Right forelimb (tissue), 1 donor: ENCODE results near the gene SLC39A2.
A peak's percentile ranks its signal among the peaks of the same experiment; 100 is the strongest.
"Not testable (repeated sequence)": the region's sequence is repeated elsewhere in the genome, so short reads cannot be mapped to it uniquely, and the experiment has no call there.

Experiments
- DNase-seq: peaks from one replicate; pipeline ENCODE4 v3.0.0-alpha.2; 2018

The SLC39A2 gene

DNA sequence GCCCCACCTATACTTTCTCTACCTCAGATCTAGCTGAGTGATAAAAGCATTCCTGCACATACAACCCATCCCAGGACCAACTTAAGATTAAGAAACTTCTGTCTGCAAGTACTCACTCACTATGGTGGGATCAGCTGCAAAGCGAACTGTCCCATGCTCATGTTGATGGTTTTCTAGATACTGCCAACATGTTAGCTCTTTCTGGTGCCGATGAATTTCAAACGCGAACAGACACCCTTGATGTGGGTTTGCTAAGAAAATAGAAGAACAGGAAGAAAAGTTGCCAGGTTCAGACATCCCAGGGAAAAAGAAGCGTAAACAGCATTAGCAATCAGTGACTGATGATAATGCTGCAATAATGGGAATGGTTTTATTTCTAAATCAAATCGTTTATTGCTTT, 1.5 kb upstream of the SLC39A2 start:
- no peak for DNase-seq

DNA sequence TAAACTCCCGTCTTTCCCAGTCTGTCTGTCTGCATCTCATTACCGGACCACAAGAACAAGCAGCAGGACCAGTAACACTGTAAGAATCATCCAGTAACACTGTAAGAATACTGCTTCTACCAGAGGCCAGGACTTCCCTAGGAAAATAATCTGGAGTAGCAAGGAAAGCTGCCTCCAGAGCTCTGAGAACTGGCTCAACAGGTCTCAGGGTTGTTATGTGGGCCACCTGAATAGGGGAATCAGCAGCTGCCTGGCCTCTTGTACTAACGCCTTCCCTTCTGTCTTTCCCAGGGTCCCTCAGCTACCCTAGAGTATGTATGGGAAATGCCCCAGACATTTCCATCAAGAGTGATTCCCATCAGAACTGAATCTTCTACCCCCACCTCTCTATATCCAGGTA, 954 bp upstream of the SLC39A2 start:
- no peak for DNase-seq

DNA sequence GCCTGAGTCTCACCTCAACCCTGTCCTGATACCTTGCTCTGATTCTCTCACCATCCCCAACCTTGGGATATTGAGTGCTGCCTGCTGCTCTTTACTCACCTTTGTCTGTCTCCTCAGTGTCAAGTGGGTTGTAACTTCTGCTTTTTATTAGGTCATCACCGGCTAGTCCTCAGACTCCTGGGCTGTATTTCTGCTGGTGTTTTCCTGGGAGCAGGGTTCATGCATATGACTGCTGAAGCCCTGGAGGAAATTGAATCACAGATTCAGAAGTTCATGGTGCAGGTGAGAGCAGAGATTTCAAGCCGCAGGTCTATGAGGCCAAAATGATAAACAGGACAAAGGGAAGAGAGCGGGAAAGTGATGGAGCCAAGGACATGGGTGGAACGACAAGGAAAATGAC, 498 bp downstream of the SLC39A2 start:
- no peak for DNase-seq

DNA sequence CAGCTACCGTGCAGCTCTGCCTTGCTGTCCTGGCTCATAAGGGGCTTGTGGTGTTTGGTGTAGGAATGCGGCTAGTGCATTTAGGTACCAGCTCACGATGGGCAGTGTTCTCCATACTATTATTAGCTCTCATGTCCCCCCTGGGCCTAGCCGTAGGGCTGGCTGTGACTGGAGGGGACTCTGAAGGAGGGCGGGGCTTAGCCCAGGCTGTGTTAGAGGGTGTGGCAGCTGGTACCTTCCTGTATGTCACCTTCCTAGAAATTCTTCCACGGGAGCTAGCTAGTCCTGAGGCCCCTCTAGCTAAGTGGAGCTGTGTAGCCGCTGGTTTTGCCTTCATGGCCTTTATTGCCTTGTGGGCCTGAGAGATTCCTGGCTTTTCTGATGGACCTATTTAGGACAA, 2.1 kb downstream of the SLC39A2 start:
- no peak for DNase-seq

DNA sequence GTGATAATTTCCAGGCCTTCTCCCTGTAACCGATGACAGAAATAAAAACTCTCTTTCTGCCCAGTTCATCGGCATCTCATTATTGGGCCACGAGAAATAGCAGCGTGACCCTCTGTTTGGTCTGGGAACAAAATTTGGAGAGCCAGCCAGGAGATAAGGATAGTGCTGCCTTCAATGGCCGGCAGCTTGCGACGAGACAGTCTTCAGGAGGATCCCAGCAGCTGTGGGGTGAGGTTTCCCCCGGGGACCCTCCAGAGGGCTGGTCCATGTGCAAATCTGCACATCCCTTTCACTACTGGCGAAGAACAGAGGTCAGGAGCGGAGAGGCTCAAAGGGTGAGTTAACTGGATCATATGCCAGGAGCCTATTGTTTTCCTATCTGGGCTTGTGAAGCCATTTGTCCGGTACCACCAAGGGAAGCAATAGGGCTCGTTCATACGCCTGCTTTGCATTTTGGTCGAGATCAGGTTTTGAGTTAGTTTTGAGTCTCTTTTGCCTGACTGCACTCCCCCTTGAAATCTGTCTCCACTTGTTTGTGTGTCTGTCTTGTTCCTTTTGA, 4.8 kb downstream of the SLC39A2 start:
- DNase-seq: no peak

DNA sequence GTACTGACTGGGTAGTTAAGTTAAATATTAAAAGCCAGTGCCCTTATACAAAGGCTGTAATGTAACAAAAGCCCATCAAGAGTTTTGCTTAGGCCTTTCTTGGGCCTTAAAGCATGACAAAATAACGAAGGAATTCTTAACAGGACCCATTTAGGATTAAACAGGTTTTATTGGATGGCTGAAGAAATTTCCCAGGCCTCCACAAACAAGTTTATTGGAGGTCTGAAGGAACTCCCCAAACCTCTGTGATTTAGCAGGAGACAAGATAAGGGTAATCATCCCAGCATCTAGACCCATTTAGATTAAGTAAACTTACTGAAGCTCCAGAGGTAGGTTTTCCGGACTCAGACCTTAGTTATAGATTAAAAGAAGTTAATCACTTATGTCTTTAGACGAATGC, 10.6 kb downstream of the SLC39A2 start:
- not testable (repeated sequence) for DNase-seq

DNA sequence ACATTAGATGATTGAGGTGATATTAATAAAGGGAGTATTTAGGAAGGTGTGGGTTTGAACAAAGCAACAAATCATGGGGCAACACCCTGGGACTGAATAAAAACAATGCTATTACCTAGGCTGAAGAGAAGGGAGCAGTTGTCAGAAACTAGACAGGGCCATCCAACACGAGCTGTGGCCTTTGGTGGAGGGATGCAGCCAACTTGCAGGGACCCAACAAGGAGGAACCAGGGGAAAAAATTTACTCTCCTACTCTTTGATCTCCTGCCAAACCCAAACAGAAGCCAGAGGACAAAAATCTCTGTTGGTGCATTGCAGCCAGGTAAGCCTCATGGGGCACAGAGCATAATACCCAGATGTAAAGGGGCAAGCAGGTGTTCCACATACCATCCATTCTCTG, 12.0 kb downstream of the SLC39A2 start:
- DNase-seq: no peak

DNA sequence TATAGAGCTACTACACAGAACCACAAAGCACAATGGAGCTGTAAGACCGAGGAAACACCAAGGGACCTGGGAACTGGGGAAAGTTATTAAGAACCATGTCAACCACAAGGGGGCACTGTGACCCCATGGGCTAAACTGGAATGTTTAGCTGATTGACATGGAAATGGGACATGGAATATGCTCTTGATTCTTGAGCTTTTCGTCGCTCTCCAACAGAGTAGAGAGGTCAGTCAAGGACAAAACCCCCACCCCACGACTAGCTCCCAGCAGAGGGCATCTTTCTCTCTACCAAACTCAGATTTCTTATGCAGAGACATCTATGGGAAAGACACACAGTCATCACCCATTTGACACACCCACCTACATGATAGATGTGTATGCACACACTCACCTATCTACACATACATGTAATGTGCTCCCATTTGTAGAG, 15.7 kb downstream of the SLC39A2 start:
- DNase-seq: peak; percentile 91

DNA sequence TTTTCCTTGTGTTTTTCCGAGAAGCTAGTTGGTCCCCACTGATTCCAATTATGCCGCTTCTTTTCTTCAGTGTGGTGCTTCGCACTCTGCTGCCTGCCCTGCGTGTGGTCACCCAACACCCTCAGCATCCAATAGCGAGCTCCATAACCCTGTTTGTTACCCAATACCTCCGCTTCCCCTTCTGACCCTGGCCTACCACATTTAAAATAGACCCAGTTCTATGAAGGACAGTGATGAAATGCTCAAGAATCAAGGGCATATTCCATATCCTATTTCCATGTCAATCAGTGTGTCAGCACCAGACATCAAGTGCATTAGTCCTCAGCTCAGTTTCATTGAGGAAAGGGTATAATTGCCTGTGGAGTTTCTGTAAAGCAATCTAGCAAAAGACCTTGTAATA, 16.2 kb downstream of the SLC39A2 start:
- no peak for DNase-seq

DNA sequence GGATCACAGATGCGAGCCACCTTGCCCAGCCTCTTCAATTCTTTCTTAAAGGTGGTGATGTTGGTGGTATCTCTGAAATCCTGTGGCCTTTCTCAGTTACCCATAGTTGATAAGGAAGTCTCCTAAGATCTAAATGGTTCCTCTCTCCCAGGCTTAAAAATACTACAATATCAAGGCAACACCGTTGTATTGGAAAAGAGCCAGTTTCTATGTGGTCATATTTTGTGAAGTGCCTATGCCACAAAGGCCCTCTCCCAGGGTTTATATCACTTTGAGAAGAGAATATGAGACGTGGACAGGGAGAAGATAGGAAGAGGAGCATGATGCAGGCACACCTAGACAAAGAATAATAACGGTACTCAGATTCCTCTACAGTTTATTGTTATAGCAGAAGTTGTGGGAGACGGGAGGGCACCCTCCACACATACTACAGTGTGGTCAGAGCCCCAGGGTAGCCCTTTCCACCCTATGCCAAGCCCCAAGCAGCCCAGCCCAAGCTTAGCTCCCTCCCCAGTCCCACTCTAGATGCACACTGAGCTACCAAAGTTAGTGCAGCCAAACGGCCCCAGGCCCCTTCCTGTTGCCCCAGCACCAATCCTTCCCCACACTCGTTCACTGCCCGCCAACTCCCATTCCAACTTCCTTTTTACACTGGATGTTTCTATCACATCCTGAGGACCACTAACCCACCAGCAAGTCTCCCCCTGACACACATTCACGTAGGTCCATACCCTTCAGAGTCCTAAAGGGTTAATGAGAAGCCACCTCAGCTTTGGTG, 17.5 kb downstream of the SLC39A2 start:
- no peak for DNase-seq

DNA sequence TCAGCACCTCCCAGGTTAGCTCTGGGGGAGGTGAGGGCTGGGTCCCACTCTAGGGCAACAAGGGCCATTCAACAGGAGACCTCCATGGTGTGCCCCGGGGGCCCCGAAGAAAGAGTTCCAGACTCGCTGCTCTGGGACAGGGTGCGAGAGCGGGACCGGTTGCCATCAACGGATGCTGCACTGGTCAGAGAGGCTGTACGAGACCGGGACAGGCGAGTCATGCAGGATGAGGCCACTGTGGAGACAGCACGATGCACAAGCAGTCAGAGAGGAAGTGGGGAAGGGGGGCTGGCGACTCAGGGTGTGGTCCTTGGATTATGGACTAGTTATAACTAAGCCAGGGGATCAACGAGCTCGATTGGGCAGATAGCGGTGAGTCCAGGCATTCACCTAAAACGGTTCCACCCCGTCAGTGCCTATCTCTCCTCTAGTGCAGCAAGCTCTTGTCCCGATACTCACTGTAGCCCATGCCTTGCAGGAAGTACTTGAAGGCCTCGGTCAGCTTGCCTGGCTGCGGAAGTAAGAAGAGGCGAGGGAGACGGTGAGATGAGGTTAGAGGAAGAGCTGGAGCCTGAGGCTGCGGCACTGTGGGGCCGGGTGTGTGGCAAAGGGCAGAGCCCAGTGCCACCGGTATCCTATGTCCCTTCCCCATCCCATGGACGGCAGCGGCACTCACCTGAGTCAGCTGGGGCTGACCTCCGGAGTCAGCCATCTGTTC, 18.6 kb downstream of the SLC39A2 start:
- no peak for DNase-seq

DNA sequence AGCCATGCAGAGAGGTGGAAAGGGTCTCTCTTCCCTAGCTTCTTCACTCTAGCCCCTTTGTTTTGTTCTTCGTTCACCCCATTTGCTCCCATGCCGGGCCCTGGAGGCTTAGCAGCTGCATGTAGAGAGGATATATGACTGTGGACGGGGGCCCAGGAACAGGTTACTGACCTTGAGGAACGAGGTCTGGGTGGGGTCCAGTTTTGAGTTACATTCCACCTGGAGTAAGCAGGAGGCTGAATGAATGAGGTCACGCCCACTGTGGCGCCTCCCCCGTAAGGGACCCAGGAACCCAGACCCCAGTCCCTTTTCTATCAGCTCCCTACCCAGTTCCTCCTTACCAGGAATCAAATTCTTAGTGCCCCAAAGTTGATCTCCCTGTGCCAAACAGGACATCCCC, 19.2 kb downstream of the SLC39A2 start:
- DNase-seq: no peak

DNA sequence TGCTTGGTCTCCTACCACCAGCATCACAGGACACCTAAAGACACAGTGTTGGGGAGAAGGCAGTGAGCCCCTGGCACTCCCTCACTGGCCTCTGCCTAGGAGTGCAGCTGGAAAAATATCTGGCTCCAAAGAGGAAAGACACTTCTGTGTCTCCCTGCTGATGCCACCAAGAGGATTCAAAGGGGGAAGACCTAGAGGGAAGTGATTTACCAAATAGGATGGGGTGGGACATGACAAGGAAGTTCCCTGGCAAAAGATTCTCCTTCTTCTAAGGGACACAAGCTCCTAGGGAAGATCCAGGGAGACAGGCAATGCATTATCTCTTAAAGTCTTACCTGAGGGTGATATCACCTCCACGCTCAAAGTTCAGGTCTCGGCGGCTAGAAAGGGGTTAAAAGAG, 19.7 kb downstream of the SLC39A2 start:
- DNase-seq: no peak

DNA sequence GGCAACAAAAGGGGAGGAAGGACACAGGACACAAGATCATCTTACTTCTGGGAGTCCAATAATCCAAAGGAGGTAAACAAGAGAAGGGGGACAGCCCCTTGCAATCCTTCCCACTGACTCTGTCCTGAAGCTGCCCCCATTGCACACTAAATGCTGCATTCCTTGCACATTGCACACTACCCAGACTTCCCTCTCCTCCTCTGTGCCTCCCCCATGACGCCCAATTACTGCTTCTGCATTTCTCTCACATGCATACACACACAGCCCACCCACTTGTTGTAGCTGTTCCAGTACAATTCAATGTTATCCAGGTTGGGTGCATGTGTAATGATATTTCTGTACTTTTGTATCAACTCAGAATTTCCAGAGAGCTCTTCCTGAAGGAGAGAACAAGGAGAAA, 20.3 kb downstream of the SLC39A2 start:
- DNase-seq: no peak

DNA sequence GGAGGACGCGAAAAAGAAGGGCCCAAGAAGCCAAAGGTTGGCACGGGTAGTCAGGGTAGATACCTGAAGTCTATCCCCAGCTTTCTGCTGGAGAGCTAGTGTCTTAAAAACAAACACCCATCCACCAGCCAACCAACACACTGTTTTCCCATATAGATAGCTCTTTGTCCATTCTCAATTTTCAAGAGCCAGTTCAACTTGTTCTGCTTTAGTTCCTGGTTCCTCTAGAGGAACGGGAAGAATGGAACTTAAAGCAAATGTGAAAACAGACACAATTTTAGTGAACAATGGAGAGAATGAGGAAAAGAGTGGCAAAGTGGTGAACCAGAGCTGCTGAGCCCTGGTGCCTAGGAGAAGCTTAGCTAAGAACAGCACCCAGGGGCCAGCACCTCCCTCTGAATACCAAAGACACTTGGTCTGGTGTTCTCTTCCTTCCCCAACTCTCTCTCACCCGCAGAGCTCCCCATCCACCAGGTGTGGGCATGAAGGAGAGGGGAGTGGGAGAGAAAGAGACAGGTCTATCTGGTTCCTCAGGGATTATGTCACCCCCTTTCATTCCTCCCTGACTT, 22.0 kb downstream of the SLC39A2 start:
- DNase-seq: no peak

DNA sequence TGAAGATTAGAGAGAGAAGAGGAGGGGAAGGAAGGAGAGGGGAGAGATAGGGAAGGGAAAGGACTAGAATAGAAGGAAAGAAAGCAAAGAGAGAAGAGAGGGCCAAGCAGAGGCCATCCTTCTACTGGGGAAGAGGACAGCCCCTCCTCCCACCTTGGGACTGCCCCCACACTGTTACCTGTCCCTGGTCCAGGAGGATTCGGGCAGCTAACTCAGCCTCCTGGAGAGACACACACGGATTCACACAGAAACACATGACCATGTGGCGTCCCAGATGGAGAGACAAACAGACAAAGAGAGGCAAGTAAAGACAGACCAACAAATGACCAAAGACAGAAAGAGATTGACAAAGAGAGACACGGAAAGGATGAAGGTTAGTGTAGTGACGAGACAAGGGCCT, 23.6 kb downstream of the SLC39A2 start:
- DNase-seq: no peak

DNA sequence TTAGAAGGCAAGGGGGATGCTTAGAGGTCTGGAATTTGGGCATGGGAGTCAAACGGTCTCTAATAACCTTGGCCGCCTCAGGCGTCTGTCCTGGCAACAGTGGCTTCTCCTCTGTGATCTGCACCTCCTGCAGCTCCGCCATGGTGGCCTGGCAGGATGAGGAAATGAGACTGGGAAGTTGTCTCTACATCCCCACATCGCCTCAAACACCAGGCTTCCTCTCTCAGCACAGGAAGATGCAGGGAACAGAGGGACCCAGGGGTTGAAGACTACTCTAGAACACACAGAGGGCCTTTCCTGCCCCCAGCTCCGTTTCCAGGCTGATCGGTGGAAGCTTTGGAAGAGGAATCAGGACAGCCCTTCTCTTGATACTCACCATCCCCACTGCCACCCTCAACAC, 24.1 kb downstream of the SLC39A2 start:
- peak; percentile 34 for DNase-seq

DNA sequence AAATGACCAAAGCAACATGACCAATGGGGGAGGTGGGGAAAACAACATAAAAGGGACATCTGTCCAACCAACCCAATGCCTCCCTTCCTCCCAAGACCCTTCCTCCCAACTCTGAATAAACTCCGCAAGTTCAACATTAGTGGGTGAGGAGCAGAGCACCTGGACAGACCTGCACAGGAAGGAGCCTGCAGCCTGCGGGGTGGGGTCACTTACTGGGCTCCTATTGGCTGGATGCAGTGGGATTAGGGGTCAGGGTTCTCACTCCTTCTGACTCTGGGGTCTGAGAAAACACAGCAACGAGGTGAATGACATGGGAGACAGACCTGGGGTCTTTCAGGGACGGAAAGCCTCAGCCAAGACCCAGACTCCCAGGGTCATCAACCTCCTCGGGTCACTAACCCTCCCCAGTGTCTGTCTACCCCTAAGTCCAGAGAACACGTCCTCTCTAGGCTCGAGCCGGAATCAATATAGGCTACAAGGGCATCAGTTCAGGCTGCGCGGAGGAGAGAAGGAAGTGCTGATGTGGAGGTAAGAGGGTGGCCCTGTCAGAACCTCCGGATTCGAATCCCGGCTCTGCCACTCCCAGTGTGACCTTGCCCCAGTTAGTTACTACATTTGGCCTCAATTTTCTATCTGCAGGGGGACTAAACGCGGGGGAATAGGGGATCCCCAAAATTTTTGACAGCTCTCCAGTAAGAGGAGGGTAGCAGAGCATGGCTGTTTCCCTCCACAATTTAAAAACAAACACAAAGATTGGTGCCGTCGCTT, 24.9 kb downstream of the SLC39A2 start:
- DNase-seq: peak; percentile 38

DNA sequence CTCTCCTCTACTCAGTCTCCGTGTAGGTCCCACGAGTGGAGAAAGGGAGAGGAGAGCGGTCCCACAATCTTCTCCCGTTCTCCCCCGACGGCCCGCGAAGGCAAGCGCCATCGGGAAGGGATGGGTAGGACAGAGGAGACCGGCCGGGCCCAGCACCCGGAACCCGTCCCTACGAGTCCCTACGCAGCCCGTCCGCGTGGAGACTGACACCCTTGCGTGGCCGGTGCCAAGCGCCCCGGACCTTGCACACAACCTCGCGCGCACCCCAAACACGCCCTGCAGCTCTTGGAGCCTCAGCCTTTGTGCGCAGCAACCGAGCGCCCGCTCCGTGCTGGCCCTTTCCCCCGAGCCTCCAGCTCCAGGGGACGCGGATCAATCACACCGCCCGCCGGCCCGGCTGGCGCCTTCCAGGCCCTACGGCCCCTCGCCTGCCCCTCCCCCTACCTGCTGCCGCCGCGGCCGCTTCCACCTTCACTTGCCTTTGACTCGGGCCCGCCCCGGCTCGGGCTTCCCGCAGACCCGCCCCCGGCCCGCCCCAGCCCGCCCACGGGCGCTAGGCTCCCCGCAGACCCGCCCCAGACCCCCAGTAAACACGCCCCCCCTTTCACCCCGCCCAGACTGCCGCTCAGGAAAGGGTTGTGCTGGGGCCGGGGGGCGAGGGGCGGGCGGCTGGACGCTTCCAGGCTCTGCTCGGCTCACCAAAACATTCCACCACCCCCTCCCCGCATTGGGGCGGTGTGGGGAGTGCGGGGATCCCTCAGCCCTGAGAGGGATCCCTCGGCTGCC, 25.7 kb downstream of the SLC39A2 start, which contains the start of gene NDRG2:
TSS of gene NDRG2 (minus strand) at position 477 of the 786 bp plus-strand sequence. CDS start 1,746 bp downstream, outside the sequence.
- DNase-seq: peak; percentile 87

DNA sequence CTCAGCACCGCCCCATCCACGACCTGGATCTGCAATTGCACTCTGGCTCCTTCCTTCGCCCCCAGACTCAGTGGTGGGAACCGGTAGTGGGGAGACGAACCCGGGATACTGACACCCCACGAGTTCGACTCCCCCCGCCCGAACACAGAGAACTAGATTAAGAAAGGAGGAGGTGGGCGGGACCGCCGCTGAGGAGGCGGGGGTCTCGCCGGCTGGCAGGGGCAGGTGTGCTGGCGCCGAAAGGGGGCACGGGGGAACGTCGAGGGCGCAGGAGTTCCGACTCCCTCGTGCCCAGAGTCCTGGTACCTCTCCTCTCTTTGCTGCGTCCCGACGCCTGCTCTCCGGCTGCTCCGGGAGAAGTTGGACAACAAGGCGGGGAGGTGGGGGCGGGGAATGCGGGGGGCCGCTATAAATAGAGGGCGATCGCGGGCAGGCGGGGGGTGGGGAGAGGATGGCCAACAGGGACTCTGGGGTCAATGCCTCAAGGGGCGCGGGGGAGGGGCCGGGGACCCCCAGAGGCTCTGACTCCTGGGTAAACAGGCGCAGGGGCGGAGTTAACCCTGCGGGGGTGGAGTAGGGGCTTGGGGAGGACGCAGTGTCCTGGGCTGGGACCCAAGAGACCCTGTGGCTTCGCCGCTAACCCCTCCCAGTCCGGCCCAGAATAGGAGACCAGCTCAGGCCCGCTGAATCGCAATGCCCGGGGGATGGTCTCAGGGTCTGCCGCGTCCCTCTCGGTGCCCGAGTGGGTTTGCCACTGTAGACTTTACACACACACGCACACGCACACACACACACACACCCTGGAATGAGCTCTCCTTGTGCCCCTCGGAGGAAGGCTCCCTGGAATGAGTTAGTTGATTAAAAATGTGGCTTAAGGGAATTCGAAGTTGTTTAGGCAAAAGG, 26.5 kb downstream of the SLC39A2 start:
- DNase-seq: peak; percentile 73
